ENCODE results near the gene MYO10. TPM values are rescaled to one million over a fixed set of nuclear protein-coding genes. Genes with fewer than 3 reads are reported as not detected.

MYO10 gene
- total RNA-seq, 1 experiment from 2014 or later: 89.8 TPM

DNA sequence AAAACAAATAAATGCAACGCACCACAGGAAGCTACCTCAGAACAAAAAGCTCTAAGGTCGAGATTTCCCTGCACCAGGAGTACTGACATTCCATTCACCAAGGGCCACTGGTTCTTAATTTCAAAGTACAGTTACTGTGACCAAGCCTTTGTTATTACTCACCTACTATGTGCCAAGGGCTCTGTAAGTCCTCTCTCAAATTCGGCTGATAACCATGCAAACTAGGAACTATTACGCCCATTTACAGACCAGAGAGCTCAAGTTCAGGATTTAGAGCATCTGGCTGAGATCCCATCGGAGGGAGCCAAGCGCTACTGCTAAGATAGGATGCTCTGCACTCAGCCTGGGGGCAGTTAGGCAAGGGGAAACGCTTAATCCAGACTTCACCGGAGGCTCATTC lies 5.6 kb downstream of the MYO10 start:
- POLR2A ChIA-PET: interaction anchor here (0.5 kb wide), 1 partner anchor 22 kb away, joined by 3 read pairs; no protein-coding TSS in a partner anchor
- CTCF ChIA-PET: interaction anchor here (1.0 to 2.6 kb wide), 5 partner anchors 10 to 260 kb away, joined by 3 to 17 read pairs (median 4); no protein-coding TSS in a partner anchor
- Mint-ChIP-seq H3K9me3 (no peaks in the 10 kb centered on the region), H3K4me3 (no peak overlapping the region), H3K27ac (no peak overlapping the region), H3K4me1 (peaks cover 47% of the 10 kb centered on the region), H3K27me3 (ENCODE audit: low read depth) (peaks cover 53% of the 10 kb centered on the region), H3K36me3 (no peaks in the 10 kb centered on the region; the same call in 1 of the 2 replicates)
- DNase-seq (ENCODE audit: low spot score) (peak; percentile 27), ATAC-seq (peak; percentile 61)
- TF ChIP-seq NFATC4 (CRISPR knock-in tag; IDR thresholded peaks at IDR 0.05) (no peak), TCF7 (CRISPR knock-in tag; IDR thresholded peaks at IDR 0.05; ENCODE audit: low read depth) (no peak), ZNF671 (CRISPR knock-in tag; IDR thresholded peaks at IDR 0.05) (no peak), NR1H2 (CRISPR knock-in tag; IDR thresholded peaks at IDR 0.05) (no peak), IRF2 (CRISPR knock-in tag; IDR thresholded peaks at IDR 0.05; ENCODE audit: borderline replicate concordance, low read depth) (no peak), ATF1 (CRISPR knock-in tag; IDR thresholded peaks at IDR 0.05) (no peak), ZNF317 (CRISPR knock-in tag; IDR thresholded peaks at IDR 0.05; ENCODE audit: borderline replicate concordance, low read depth) (no peak), RORB (CRISPR knock-in tag; IDR thresholded peaks at IDR 0.05) (no peak), JAZF1 (CRISPR knock-in tag; IDR thresholded peaks at IDR 0.05) (no peak), JUN (CRISPR knock-in tag; IDR thresholded peaks at IDR 0.05) (no peak)
- TF ChIP-seq, protein P1, sequence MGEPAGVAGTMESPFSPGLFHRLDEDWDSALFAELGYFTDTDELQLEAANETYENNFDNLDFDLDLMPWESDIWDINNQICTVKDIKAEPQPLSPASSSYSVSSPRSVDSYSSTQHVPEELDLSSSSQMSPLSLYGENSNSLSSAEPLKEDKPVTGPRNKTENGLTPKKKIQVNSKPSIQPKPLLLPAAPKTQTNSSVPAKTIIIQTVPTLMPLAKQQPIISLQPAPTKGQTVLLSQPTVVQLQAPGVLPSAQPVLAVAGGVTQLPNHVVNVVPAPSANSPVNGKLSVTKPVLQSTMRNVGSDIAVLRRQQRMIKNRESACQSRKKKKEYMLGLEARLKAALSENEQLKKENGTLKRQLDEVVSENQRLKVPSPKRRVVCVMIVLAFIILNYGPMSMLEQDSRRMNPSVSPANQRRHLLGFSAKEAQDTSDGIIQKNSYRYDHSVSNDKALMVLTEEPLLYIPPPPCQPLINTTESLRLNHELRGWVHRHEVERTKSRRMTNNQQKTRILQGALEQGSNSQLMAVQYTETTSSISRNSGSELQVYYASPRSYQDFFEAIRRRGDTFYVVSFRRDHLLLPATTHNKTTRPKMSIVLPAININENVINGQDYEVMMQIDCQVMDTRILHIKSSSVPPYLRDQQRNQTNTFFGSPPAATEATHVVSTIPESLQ (CRISPR knock-in tag; IDR thresholded peaks at IDR 0.05): no peak
- TF ChIP-seq, protein P2, sequence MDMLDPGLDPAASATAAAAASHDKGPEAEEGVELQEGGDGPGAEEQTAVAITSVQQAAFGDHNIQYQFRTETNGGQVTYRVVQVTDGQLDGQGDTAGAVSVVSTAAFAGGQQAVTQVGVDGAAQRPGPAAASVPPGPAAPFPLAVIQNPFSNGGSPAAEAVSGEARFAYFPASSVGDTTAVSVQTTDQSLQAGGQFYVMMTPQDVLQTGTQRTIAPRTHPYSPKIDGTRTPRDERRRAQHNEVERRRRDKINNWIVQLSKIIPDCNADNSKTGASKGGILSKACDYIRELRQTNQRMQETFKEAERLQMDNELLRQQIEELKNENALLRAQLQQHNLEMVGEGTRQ (CRISPR knock-in tag; IDR thresholded peaks at IDR 0.05): no peak

DNA sequence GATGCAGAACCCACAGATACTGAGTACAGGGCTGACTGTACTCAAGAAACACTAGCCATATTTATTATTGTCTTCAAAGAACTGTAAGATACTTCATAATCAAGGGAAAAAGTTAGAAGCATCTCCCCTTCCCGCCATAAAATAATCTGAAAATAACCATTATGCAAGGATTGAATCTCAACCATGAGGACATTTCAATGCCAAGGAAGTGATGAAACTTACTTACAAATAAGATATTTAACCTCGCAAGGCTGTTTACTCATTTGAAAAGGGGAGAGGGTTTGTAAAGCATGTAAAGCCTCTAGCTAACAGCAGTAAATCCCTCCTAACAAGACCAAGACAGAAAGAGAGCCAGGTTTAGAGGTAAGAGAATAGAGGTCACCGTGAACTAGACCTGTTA lies 6.3 kb downstream of the MYO10 start:
- no peaks in the 10 kb centered on the region for H3K9me3 Mint-ChIP-seq
- POLR2A ChIA-PET: no interaction called here
- ATAC-seq (no peak), DNase-seq (ENCODE audit: low spot score) (no peak)
- peaks cover 44% of the 10 kb centered on the region for H3K4me1 Mint-ChIP-seq
- CTCF ChIA-PET: interaction anchor here (1.0 to 2.6 kb wide), 3 partner anchors 12 to 203 kb away, joined by 3 to 17 read pairs (median 4); no protein-coding TSS in a partner anchor
- H3K4me3 Mint-ChIP-seq: no peak overlapping the region
- H3K27me3 Mint-ChIP-seq (ENCODE audit: low read depth): peaks cover 48% of the 10 kb centered on the region
- TF ChIP-seq TEAD1 (CRISPR knock-in tag; IDR thresholded peaks at IDR 0.05) (no peak), GABPB1 (CRISPR knock-in tag; IDR thresholded peaks at IDR 0.05) (no peak), ZNF317 (CRISPR knock-in tag; IDR thresholded peaks at IDR 0.05; ENCODE audit: borderline replicate concordance, low read depth) (no peak), NR3C1 (CRISPR knock-in tag; conservative IDR thresholded peaks at IDR 0.05; ENCODE audit: low read depth) (no peak)
- H3K27ac Mint-ChIP-seq: peak overlapping the region; percentile 64; the same call in 1 of the 2 replicates
- no peaks in the 10 kb centered on the region; the same call in 1 of the 2 replicates for H3K36me3 Mint-ChIP-seq

DNA sequence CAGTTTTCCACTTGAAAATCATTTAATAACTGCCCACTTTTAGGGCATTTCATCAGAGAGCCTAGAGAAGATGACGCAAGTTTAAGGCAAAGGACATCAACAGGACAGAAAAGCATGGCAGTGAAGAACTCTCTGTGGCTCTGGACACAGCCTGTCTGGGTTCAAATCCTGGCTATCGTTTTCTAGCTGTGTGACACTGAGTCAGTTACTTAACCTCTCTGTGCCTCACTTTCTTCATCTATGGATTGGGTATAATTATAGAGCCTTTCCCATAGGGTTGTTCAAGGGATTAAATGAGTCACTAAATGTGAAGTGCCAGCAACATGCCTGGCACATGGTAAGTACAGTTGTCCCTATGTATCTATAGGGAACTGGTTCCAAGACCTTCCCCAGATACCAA lies 6.7 kb downstream of the MYO10 start:
- ChIA-PET CTCF (interaction anchor here (2.6 kb wide), 1 partner anchor 203 kb away, joined by 17 read pairs; no protein-coding TSS in a partner anchor), POLR2A (no interaction called here)
- Mint-ChIP-seq H3K9me3 (no peaks in the 10 kb centered on the region), H3K36me3 (no peaks in the 10 kb centered on the region; the same call in 1 of the 2 replicates), H3K4me3 (no peak overlapping the region), H3K27me3 (ENCODE audit: low read depth) (peaks cover 43% of the 10 kb centered on the region), H3K4me1 (peaks cover 40% of the 10 kb centered on the region), H3K27ac (no peak overlapping the region)
- DNase-seq (ENCODE audit: low spot score): no peak
- TF ChIP-seq, protein P3, sequence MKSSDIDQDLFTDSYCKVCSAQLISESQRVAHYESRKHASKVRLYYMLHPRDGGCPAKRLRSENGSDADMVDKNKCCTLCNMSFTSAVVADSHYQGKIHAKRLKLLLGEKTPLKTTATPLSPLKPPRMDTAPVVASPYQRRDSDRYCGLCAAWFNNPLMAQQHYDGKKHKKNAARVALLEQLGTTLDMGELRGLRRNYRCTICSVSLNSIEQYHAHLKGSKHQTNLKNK (CRISPR knock-in tag; IDR thresholded peaks at IDR 0.05): no peak
- no peak for TF ChIP-seq NFYB (CRISPR knock-in tag; conservative IDR thresholded peaks at IDR 0.05; ENCODE audit: low read depth)
- TF ChIP-seq, protein P2 (CRISPR knock-in tag; IDR thresholded peaks at IDR 0.05): no peak
- TF ChIP-seq ZNF219 (CRISPR knock-in tag; IDR thresholded peaks at IDR 0.05; ENCODE audit: borderline replicate concordance): no peak
- TF ChIP-seq IRF2 (CRISPR knock-in tag; IDR thresholded peaks at IDR 0.05; ENCODE audit: borderline replicate concordance, low read depth): no peak
- TF ChIP-seq TCF7 (CRISPR knock-in tag; IDR thresholded peaks at IDR 0.05; ENCODE audit: low read depth): no peak
- no peak for TF ChIP-seq SMAD3 (CRISPR knock-in tag; IDR thresholded peaks at IDR 0.05; ENCODE audit: borderline replicate concordance)
- TF ChIP-seq, protein P4, sequence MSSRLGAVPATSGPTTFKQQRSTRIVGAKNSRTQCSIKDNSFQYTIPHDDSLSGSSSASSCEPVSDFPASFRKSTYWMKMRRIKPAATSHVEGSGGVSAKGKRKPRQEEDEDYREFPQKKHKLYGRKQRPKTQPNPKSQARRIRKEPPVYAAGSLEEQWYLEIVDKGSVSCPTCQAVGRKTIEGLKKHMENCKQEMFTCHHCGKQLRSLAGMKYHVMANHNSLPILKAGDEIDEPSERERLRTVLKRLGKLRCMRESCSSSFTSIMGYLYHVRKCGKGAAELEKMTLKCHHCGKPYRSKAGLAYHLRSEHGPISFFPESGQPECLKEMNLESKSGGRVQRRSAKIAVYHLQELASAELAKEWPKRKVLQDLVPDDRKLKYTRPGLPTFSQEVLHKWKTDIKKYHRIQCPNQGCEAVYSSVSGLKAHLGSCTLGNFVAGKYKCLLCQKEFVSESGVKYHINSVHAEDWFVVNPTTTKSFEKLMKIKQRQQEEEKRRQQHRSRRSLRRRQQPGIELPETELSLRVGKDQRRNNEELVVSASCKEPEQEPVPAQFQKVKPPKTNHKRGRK (CRISPR knock-in tag; IDR thresholded peaks at IDR 0.05; ENCODE audit: borderline replicate concordance): no peak
- no peak for TF ChIP-seq NR2C2 (CRISPR knock-in tag; IDR thresholded peaks at IDR 0.05)
- no peak for TF ChIP-seq ZNF671 (CRISPR knock-in tag; IDR thresholded peaks at IDR 0.05)
- ATAC-seq: no peak
